ENCODE results near the gene KRT7. TPM values are rescaled to one million over a fixed set of nuclear protein-coding genes. Genes with fewer than 3 reads are reported as not detected.

KRT7 gene
- total RNA-seq, 1 experiment from 2014 or later = 10.0 TPM

GRCh38 chr12:52229836-52230343 lies 3.2 kb upstream of the KRT7 start:
- Histone ChIP-seq H3K79me2 (ENCODE audit: insufficient read depth, low read length) (no peaks in the 10 kb centered on the region), H3K14ac (ENCODE audit: insufficient read depth, low read length) (no peak overlapping the region), H3K4ac (ENCODE audit: low read depth, low read length) (no peak overlapping the region), H4K5ac (ENCODE audit: insufficient read length, low read depth, low read length) (no peak overlapping the region), H3K9me3 (ENCODE audit: control insufficient read depth, low read depth, low read length) (no peaks in the 10 kb centered on the region), H2BK12ac (ENCODE audit: insufficient read length, low read depth, low read length) (no peak overlapping the region), H2BK15ac (ENCODE audit: low read depth, low read length) (no peak overlapping the region), H3K27me3 (ENCODE audit: insufficient read depth, low read length) (peaks cover 8% of the 10 kb centered on the region), H4K20me1 (ENCODE audit: control insufficient read depth, insufficient read depth, insufficient read length) (no peaks in the 10 kb centered on the region), H2AFZ (ENCODE audit: low read length) (no peak overlapping the region), H3K23me2 (ENCODE audit: insufficient read length, low read depth, low read length, poor library complexity, severe bottlenecking) (peaks cover 12% of the 10 kb centered on the region), H3K18ac (ENCODE audit: insufficient read length, low read depth, low read length) (no peak overlapping the region), H3T11ph (ENCODE audit: low read length) (no peak overlapping the region), H2BK120ac (ENCODE audit: low read depth, low read length, poor library complexity, severe bottlenecking) (no peak overlapping the region), H3K23ac (ENCODE audit: insufficient read length, low read depth, low read length) (no peak overlapping the region), H3K56ac (ENCODE audit: insufficient read length, low read depth, low read length) (no peak overlapping the region), H2BK5ac (ENCODE audit: insufficient read length, low read length) (no peak overlapping the region), H2BK20ac (ENCODE audit: low read depth, low read length, poor library complexity, severe bottlenecking) (no peak overlapping the region), H3K27ac (ENCODE audit: insufficient read length, low read depth, low read length) (no peak overlapping the region), H3K79me1 (ENCODE audit: insufficient read depth, low read depth, low read length, poor library complexity, severe bottlenecking) (no peaks in the 10 kb centered on the region), H3K4me1 (ENCODE audit: insufficient read depth, low read length) (peaks cover 2% of the 10 kb centered on the region; the same call in 1 of the 2 replicates), H2AK5ac (ENCODE audit: insufficient read length, low read length) (no peak overlapping the region), H4K91ac (ENCODE audit: insufficient read length, low read depth, low read length) (no peak overlapping the region), H3K4me2 (ENCODE audit: insufficient read depth, insufficient read length, low read length) (no peak overlapping the region), H4K8ac (replicated peaks; ENCODE audit: insufficient read length, low read depth, low read length) (no peak overlapping the region), H3K9ac (ENCODE audit: extremely low read depth, insufficient read length, low read length) (no peak overlapping the region)
- H3K4me3 Mint-ChIP-seq = no peak overlapping the region
- H3K9me3 Mint-ChIP-seq = no peaks in the 10 kb centered on the region
- H3K27me3 Mint-ChIP-seq (ENCODE audit: low read depth) = peaks cover 77% of the 10 kb centered on the region
- no peak for DNase-seq
- H3K4me1 Mint-ChIP-seq = peaks cover 36 to 40% of the 10 kb centered on the region in 2 experiments
- H3K36me3 Mint-ChIP-seq (ENCODE audit: insufficient read depth in 1 of 3, low read depth in 3 of 3) = peaks cover 0 to 5% (median 0%) of the 10 kb centered on the region in 3 experiments; a peak in 2 of 7 replicates
- no CpG with 5 or more reads among the region's 2 CpGs for WGBS (ENCODE audit: extremely low coverage, insufficient read length, low lambda C conversion rate)
- no peak for TF ChIP-seq CTCF (conservative IDR thresholded peaks at IDR 0.05)
- H3K27ac Mint-ChIP-seq = no peak overlapping the region; a peak in 1 of 7 replicates
